ENCODE measurements around the gene HOXA10. TPM values are rescaled to one million over a fixed set of nuclear protein-coding genes. Genes with fewer than 3 reads are reported as not detected.

The HOXA10 gene
- polyA plus RNA-seq, 3 donors, result 0.09 to 3.2 (median 0.33) TPM

DNA sequence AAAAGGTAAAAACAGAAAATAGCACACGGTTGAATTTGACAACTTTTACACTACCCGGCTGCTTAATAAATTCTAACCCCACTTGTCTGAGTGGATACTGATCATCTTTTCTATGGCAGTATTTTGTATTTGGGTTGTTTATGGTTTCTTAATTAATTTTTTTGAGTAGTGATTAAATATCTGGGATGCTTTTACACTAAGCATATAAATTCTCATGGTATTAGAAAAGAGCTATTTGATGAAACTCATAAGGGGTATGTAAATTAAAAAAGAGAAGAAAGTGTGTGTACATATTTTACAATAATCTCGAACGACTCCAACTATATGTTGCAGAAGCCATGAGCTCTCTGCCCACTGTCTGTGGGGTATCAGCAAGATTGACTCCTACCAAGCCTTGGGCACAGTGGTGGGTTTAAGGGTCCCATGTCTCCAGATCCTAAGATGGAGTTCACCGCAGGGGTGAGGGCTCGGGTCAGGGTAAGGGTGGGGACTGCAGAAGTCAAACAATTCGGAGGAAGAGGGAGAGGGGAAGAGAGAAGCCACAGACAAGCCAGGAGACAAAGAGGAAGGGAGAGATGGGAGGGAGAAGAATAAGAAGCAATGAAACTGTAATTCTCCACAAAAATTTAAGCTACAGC, 33.3 kb upstream of the HOXA10 start:
- WGBS (ENCODE audit: insufficient coverage), result 0% methylated on average over 3 of the region's 7 CpGs
- H3K4me1 Mint-ChIP-seq, result peaks cover 32% of the 10 kb centered on the region
- no peak overlapping the region for H3K27ac ChIP-seq (ENCODE audit: low read depth in 1 of 2, low read length in 2 of 2)

More for the DNA sequence above, 33.3 kb upstream of the HOXA10 start:
- Histone ChIP-seq H3K27me3 (ENCODE audit: control insufficient read depth in 2 of 2, insufficient read depth in 2 of 2, low read length in 2 of 2) (peaks cover 99 to 100% of the 10 kb centered on the region in 2 donors), H3K36me3 (replicated peaks in 1 of 2; ENCODE audit: control insufficient read depth in 1 of 2, insufficient read depth in 2 of 2, low read length in 2 of 2) (no peaks in the 10 kb centered on the region), H3K9me3 (replicated peaks in 1 of 2; ENCODE audit: control insufficient read depth in 1 of 2, insufficient read depth in 1 of 2, low read length in 2 of 2) (peaks cover 4 to 33% of the 10 kb centered on the region in 2 donors), H3K79me2 (ENCODE audit: insufficient read depth, low read length) (no peaks in the 10 kb centered on the region), H4K20me1 (ENCODE audit: insufficient read depth, low read length) (no peaks in the 10 kb centered on the region), H3K9ac (ENCODE audit: insufficient read depth, low read length, poor library complexity, severe bottlenecking) (no peak overlapping the region), H3K4me1 (ENCODE audit: control insufficient read depth in 1 of 2, insufficient read depth in 2 of 2, low read length in 2 of 2) (peaks cover 17% of the 10 kb centered on the region in 2 donors), H2AFZ (ENCODE audit: insufficient read depth, low read depth, low read length, poor library complexity, severe bottlenecking) (no peak overlapping the region), H3K4me2 (replicated peaks; ENCODE audit: extremely low read depth, low read length, poor library complexity, severe bottlenecking) (no peak overlapping the region), H3K4me3 (replicated peaks in 1 of 3; ENCODE audit: low read depth in 2 of 3, low read length in 3 of 3) (no peak overlapping the region)
- Mint-ChIP-seq H3K4me3 (peak overlapping the region in 1 of 2 donors; percentile 57), H3K27me3 (ENCODE audit: low read depth in 3 of 3) (peaks cover 99 to 100% (median 100%) of the 10 kb centered on the region in 3 donors), H3K36me3 (peaks cover 8 to 10% of the 10 kb centered on the region in 2 donors), H3K27ac (no peak overlapping the region), H3K9me3 (peaks cover 0 to 37% (median 13%) of the 10 kb centered on the region in 7 donors)
- TF ChIP-seq CTCF (IDR thresholded peaks at IDR 0.05), result no peak
- DNase-seq, result no peak
- intact Hi-C loops (cut with micrococcal nuclease), result loop anchor here (5.0 to 10.0 kb wide), 2 partner anchors 365 to 887 kb away; no protein-coding TSS in a partner anchor

Measured in CD14-positive monocyte (primary cell).